Measurements from ENCODE around the gene ATE1.

DNA sequence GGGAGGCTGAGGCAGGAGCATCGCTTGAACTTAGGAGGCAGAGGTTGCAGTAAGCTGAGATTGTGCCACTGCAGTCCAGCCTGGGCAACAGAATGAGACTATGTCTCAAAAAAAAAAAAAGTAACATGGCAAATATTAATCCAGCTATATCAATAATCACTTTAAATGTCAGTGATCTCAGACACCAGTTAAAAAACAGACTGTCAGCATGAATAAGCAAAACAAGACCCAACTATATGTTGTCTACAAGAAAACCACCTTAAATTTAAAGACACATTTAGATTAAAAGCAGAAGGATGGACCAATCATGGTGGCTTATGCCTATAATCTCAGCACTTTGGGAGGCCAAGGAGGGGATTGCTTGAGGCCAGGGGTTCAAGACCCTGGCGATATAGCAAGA is 8.5 kb upstream of the ATE1 start:
- TF ChIP-seq POLR2A (IDR thresholded peaks at IDR 0.05; ENCODE audit: low read depth, low read length) (no peak), MYC (IDR thresholded peaks at IDR 0.05; ENCODE audit: low read depth, low read length) (no peak), EZH2 (IDR thresholded peaks at IDR 0.05; ENCODE audit: borderline replicate concordance, low read depth, low read length, severe bottlenecking) (no peak), JUN (IDR thresholded peaks at IDR 0.05; ENCODE audit: borderline replicate concordance, insufficient read depth, insufficient read length, low read depth) (no peak)
- TF ChIP-seq, protein P1, sequence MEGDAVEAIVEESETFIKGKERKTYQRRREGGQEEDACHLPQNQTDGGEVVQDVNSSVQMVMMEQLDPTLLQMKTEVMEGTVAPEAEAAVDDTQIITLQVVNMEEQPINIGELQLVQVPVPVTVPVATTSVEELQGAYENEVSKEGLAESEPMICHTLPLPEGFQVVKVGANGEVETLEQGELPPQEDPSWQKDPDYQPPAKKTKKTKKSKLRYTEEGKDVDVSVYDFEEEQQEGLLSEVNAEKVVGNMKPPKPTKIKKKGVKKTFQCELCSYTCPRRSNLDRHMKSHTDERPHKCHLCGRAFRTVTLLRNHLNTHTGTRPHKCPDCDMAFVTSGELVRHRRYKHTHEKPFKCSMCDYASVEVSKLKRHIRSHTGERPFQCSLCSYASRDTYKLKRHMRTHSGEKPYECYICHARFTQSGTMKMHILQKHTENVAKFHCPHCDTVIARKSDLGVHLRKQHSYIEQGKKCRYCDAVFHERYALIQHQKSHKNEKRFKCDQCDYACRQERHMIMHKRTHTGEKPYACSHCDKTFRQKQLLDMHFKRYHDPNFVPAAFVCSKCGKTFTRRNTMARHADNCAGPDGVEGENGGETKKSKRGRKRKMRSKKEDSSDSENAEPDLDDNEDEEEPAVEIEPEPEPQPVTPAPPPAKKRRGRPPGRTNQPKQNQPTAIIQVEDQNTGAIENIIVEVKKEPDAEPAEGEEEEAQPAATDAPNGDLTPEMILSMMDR (IDR thresholded peaks at IDR 0.05; ENCODE audit: extremely low read depth in 1 of 2, insufficient read depth in 1 of 2, low read depth in 1 of 2, low read length in 2 of 2) = no peak
